Immature natural killer cell (primary cell): ENCODE measurements around the gene NMT2. TPM values are rescaled to one million over a fixed set of nuclear protein-coding genes. Genes with fewer than 3 reads are reported as not detected.

Source experiments
- DNase-seq, 3 donors: peaks; one replicate each; pipeline ENCODE4 v3.0.0; 2022; ENCODE audit warnings: mixed read lengths in 1 of 3
- H3K27ac Mint-ChIP-seq, 6 donors: one replicate each; pipeline ENCODE4 v1.8.0; 2020; ENCODE audit warnings: mixed read lengths in 6 of 6, mild to moderate bottlenecking in 5 of 6, inconsistent platforms in 4 of 6, moderate library complexity in 3 of 6
- H3K27me3 Mint-ChIP-seq, 3 donors: one replicate each; pipeline ENCODE4 v1.8.0; 2020 to 2021; ENCODE audit warnings: low read depth in 3 of 3, mild to moderate bottlenecking in 3 of 3, mixed read lengths in 3 of 3, moderate library complexity in 3 of 3, inconsistent platforms in 1 of 3
- H3K36me3 Mint-ChIP-seq, 3 donors: one replicate each; pipeline ENCODE4 v1.8.0; 2020; ENCODE audit warnings: mixed read lengths in 3 of 3, inconsistent platforms in 2 of 3, mild to moderate bottlenecking in 2 of 3
- H3K4me1 Mint-ChIP-seq, 2 donors: one replicate each; pipeline ENCODE4 v1.8.0; 2020; ENCODE audit warnings: inconsistent platforms in 2 of 2, mild to moderate bottlenecking in 2 of 2, mixed read lengths in 2 of 2, moderate library complexity in 1 of 2
- H3K4me3 Mint-ChIP-seq, 5 donors: one replicate each; pipeline ENCODE4 v1.8.0; 2020; ENCODE audit warnings: mild to moderate bottlenecking in 5 of 5, mixed read lengths in 5 of 5, inconsistent platforms in 3 of 5, moderate library complexity in 3 of 5
- H3K9me3 Mint-ChIP-seq, 6 donors: one replicate each; pipeline ENCODE4 v1.8.0; 2020; ENCODE audit warnings: mild to moderate bottlenecking in 6 of 6, mixed read lengths in 6 of 6, inconsistent platforms in 4 of 6, moderate library complexity in 3 of 6
- polyA plus RNA-seq, 3 donors: library from polyadenylated mRNA; unstranded; fragments of 300-500 nt; fragmentation: Illumina TruSeq; gene quantifications; one replicate each; pipeline ENCODE4 v1.2.3, GENCODE V29; 2021

The NMT2 gene
- polyA plus RNA-seq, 3 donors from 2014 or later: 22.2 to 38.0 (median 24.7) TPM

- Mint-ChIP-seq H3K27me3 (no peaks in the 10 kb centered on the region), H3K9me3 (no peaks in the 10 kb centered on the region), H3K27ac (peak overlapping the region in 1 of 6 donors; percentile 4), H3K36me3 (peaks cover 13 to 28% (median 14%) of the 10 kb centered on the region in 3 donors), H3K4me1 (no peaks in the 10 kb centered on the region), H3K4me3 (no peak overlapping the region)
- DNase-seq: no peak
Observed at GRCh38 chr10:15122477-15123030, 45.9 kb downstream of the NMT2 start.

- H3K9me3 Mint-ChIP-seq: no peaks in the 10 kb centered on the region
- H3K4me3 Mint-ChIP-seq: no peak overlapping the region
- no peaks in the 10 kb centered on the region for H3K27me3 Mint-ChIP-seq
- peaks cover 13 to 28% (median 14%) of the 10 kb centered on the region in 3 donors for H3K36me3 Mint-ChIP-seq
- no peak overlapping the region for H3K27ac Mint-ChIP-seq
- DNase-seq: no peak
- no peaks in the 10 kb centered on the region for H3K4me1 Mint-ChIP-seq
Observed at GRCh38 chr10:15121707-15122106, 46.8 kb downstream of the NMT2 start.

DNA sequence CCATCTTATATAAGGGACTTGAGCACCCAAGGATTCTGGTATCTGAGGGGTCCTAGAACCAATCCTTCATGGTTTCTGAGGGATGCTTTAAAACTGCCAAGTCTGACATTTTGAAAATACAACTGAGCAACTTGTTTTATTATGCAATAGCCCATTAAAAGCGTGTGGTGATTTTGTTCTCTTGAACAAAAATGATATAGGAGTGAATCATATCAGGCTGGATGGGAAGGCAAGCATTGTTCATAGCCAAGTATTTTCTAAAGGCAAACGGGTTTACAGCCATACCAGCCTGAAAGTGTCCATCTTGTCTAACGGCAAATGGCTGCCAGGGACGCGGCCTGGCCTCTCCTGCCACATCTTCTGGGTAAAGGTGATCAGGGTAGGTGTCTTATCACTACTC is 48.0 kb downstream of the NMT2 start:
- H3K27ac Mint-ChIP-seq: no peak overlapping the region

DNA sequence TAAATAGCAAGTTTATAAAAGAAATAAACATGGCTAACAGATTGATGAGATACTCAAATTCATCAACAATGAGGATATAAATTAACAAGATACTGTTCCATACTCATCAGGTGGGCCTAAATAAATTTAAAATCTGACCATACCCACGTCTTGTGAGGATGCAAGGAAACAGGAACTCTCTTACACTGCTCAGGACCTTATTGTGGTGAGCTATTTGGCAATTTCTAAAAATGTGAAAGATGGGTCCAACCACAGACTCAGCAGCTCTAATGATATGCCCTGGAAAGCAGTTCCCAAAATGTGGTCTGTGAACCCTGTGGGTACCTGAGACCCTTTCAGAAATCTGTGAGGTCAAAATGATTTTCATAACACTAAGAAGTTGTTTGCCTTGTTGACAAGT is 49.9 kb downstream of the NMT2 start:
- no peak overlapping the region for H3K4me3 Mint-ChIP-seq
- H3K36me3 Mint-ChIP-seq: peaks cover 9 to 16% (median 11%) of the 10 kb centered on the region in 3 donors
- H3K4me1 Mint-ChIP-seq: no peaks in the 10 kb centered on the region
- DNase-seq: no peak
- H3K27ac Mint-ChIP-seq: no peak overlapping the region
- H3K27me3 Mint-ChIP-seq: no peaks in the 10 kb centered on the region
- H3K9me3 Mint-ChIP-seq: no peaks in the 10 kb centered on the region

More for the DNA sequence above, 48.0 kb downstream of the NMT2 start:
- Mint-ChIP-seq H3K27me3 (no peaks in the 10 kb centered on the region), H3K36me3 (peaks cover 9 to 24% (median 14%) of the 10 kb centered on the region in 3 donors), H3K4me1 (no peaks in the 10 kb centered on the region), H3K9me3 (no peaks in the 10 kb centered on the region), H3K4me3 (no peak overlapping the region)
- DNase-seq: no peak

- Mint-ChIP-seq H3K9me3 (no peaks in the 10 kb centered on the region), H3K36me3 (peaks cover 9 to 21% (median 17%) of the 10 kb centered on the region in 3 donors), H3K4me1 (no peaks in the 10 kb centered on the region), H3K4me3 (no peak overlapping the region), H3K27me3 (no peaks in the 10 kb centered on the region), H3K27ac (no peak overlapping the region)
- no peak for DNase-seq
Observed at GRCh38 chr10:15116225-15116624, 52.3 kb downstream of the NMT2 start.

DNA sequence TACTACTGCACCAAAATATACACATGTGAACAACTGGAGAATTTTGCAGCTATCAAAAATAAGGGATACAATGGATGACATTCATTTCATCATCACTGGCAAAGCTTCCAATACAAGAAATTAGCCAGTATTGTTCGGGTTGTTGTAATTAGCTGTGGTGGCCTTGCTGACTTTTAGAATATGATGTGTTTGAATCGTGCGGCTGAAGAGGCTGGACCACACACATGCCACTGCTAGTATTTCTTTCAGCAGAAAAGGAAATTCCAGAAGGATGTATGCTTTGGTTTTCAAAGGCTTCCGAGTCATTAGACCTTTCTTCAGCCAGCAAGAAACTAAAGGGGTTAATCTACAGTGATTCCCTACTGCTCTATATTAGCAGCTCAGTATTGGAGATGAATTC is 54.7 kb downstream of the NMT2 start:
- no peak overlapping the region for H3K27ac Mint-ChIP-seq
- peaks cover 4 to 16% (median 9%) of the 10 kb centered on the region in 3 donors for H3K36me3 Mint-ChIP-seq
- H3K4me3 Mint-ChIP-seq: no peak overlapping the region
- no peak for DNase-seq
- H3K9me3 Mint-ChIP-seq: no peaks in the 10 kb centered on the region
- no peaks in the 10 kb centered on the region for H3K4me1 Mint-ChIP-seq
- no peaks in the 10 kb centered on the region for H3K27me3 Mint-ChIP-seq

DNA sequence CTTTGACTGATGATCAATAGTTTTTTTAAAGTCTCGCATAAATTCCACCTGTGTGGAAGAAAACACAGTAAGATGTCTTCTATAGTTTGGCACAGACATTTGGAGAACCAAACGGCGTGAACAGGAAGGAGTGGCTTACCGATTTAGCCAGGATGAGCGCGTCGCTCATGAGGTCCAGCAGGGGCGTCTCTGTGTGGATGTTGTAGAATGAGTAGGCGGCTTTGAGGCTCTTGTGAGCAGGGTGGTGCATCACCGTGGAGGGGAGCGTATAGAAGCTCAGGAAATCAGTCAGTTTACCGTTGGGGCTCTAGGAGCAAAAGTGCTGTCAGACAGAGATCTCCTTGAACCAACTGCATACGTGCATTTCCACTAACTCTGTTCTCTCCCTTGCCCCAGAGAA is 55.8 kb downstream of the NMT2 start:
- Mint-ChIP-seq H3K27me3 (no peaks in the 10 kb centered on the region), H3K4me3 (no peak overlapping the region), H3K27ac (no peak overlapping the region), H3K36me3 (peaks cover 4 to 20% (median 12%) of the 10 kb centered on the region in 3 donors), H3K4me1 (no peaks in the 10 kb centered on the region), H3K9me3 (no peaks in the 10 kb centered on the region)
- DNase-seq: no peak

GRCh38 chr10:15106352-15107013 is 62.0 kb downstream of the NMT2 start:
- Mint-ChIP-seq H3K9me3 (no peaks in the 10 kb centered on the region), H3K4me3 (no peak overlapping the region), H3K36me3 (peaks cover 8 to 25% (median 22%) of the 10 kb centered on the region in 3 donors), H3K4me1 (peaks cover 6 to 7% of the 10 kb centered on the region in 2 donors), H3K27ac (peak overlapping the region; percentile 5 to 76 (median 42)), H3K27me3 (peaks cover 0 to 3% (median 3%) of the 10 kb centered on the region in 3 donors)
- peak; percentile 51 to 56 (median 54) for DNase-seq

DNA sequence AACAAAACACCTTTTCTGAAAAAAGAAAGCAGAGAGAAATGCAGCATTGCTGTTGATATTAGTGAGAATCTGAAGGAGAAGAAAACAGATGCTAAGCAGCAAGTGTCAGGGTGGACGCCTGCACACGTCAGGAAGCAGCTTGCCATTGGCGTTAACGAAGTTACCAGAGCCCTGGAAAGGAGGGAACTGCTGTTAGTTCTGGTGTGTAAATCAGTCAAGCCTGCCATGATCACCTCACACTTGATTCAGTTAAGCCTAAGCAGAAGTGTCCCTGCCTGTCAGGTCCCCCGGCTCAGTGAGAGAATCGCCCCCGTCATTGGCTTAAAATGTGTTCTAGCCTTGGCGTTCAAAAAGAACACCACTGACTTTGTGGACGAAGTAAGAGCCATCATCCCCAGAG is 65.0 kb downstream of the NMT2 start:
- Mint-ChIP-seq H3K36me3 (peaks cover 4 to 22% (median 19%) of the 10 kb centered on the region in 3 donors), H3K4me1 (peaks cover 17 to 29% of the 10 kb centered on the region in 2 donors), H3K27me3 (peaks cover 3 to 7% (median 3%) of the 10 kb centered on the region in 3 donors), H3K4me3 (no peak overlapping the region), H3K9me3 (no peaks in the 10 kb centered on the region), H3K27ac (peak overlapping the region in 2 of 6 donors; percentile 32 to 50)
- no peak for DNase-seq

- peaks cover 16 to 20% (median 16%) of the 10 kb centered on the region in 3 donors for H3K27me3 Mint-ChIP-seq
- peaks cover 32 to 43% of the 10 kb centered on the region in 2 donors for H3K4me1 Mint-ChIP-seq
- H3K36me3 Mint-ChIP-seq: peaks cover 4 to 19% (median 11%) of the 10 kb centered on the region in 3 donors
- peak overlapping the region in 2 of 5 donors; percentile 23 to 26 for H3K4me3 Mint-ChIP-seq
- peak overlapping the region in 5 of 6 donors; percentile 62 to 74 (median 64) for H3K27ac Mint-ChIP-seq
- no peaks in the 10 kb centered on the region for H3K9me3 Mint-ChIP-seq
- DNase-seq: no peak
Observed at GRCh38 chr10:15099886-15100285, 68.6 kb downstream of the NMT2 start.

DNA sequence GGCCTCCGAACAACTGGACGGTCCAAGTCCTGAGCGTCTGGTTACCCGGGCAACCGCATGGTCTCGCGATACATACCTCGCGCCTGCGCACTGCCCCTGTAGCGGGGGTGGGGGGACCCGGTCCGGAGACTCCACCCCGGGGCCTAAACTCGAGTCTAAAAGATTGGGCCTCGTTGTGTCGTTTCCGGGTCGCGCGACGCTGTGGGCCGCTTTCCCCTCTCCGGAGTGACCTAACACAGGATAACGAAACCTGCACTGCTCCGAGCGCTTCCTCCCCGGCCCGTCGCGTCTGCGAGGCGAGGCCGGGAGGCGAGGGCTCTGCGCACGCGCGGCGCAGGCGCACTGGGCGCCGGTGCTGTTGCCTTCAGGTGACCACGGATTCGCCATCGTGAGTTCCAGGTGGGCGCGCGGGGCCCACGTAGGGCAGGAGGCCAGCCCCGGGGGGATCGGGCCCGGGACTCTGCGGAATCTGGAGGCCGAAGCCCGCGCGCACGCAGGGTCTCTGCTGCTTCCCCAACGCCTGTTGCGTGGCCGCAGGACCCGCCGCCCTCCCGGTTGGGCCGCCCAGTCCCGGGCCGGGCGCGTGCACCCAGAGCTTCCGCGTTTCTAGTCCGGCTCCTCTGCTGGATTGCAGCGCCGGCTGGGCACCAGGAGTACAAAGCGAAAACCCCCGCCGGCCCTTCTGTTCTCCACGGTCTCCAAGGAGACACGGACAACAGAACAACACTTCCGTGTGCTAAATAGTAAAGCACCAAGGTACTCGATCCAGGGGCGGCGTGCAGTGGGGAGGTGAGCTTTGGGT is 71.3 kb downstream of the NMT2 start, which contains the start of gene RPP38:
Gene RPP38, plus strand, starts transcription at position 345 of the 802 bp plus-strand sequence. CDS start 5,960 bp downstream, outside the sequence.
- no peaks in the 10 kb centered on the region for H3K9me3 Mint-ChIP-seq

GRCh38 chr10:15096661-15097010 is 71.9 kb downstream of the NMT2 start:
- peak overlapping the region; percentile 74 to 100 (median 92) for H3K27ac Mint-ChIP-seq
- H3K4me1 Mint-ChIP-seq: peaks cover 31 to 43% of the 10 kb centered on the region in 2 donors
- peak overlapping the region; percentile 88 to 99 (median 97) for H3K4me3 Mint-ChIP-seq
- peaks cover 0 to 6% (median 0%) of the 10 kb centered on the region in 3 donors for H3K36me3 Mint-ChIP-seq
- no peaks in the 10 kb centered on the region for H3K9me3 Mint-ChIP-seq
- DNase-seq: no peak
- H3K27me3 Mint-ChIP-seq: peaks cover 16 to 20% (median 18%) of the 10 kb centered on the region in 3 donors

More for the DNA sequence above, 71.3 kb downstream of the NMT2 start, which contains the start of gene RPP38:
- Mint-ChIP-seq H3K27me3 (peaks cover 16 to 20% (median 17%) of the 10 kb centered on the region in 3 donors), H3K36me3 (peaks cover 0 to 10% (median 0%) of the 10 kb centered on the region in 3 donors), H3K4me1 (peaks cover 32 to 43% of the 10 kb centered on the region in 2 donors), H3K4me3 (peak within 1 kb of the TSS; percentile 94 to 99 (median 97)), H3K27ac (peak within 1 kb of the TSS; percentile 91 to 100 (median 98))
- DNase-seq: peak; percentile 96 to 97 (median 97)

DNA sequence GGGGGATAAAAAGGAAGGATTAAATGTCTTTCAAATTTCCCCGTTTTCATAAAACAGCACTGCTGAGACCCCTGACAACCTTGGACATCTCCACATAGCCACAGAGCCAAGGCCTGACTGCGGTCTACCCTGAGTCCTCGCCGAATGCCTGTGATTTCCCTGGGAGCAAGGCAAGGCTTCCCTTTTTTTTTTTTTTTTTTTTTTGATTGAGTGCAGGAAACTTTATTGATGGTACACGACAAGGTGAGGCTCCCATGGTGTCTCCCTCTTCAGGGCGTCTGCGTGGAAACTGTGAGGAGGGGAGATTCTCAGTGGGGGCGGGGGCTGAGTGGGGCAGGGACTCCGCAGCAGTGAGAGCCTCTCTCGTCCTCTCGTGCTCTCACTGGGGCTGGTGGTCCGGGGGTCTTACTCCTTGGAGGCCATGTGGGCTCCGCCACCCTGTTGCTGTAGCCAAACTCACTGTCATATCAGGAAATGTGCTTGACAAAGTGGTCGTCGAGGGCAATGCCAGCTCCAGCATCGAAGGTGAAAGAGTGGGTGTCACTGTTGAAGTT is 75.6 kb downstream of the NMT2 start:
- peaks cover 10 to 15% (median 15%) of the 10 kb centered on the region in 3 donors for H3K27me3 Mint-ChIP-seq
- no peaks in the 10 kb centered on the region for H3K9me3 Mint-ChIP-seq
- H3K36me3 Mint-ChIP-seq: no peaks in the 10 kb centered on the region
- no peak overlapping the region for H3K27ac Mint-ChIP-seq
- no peak overlapping the region for H3K4me3 Mint-ChIP-seq
- no peak for DNase-seq
- peaks cover 16 to 17% of the 10 kb centered on the region in 2 donors for H3K4me1 Mint-ChIP-seq
